Fibroblast of lung (primary cell): ENCODE data around the gene DNAAF2.

ENCODE experiments used
- CTCF ChIP-seq, 2 donors: IDR thresholded peaks in 1 of 2; conservative IDR thresholded peaks in 1 of 2; 1 replicate in 1 of 2; 2 replicates in 1 of 2; pipeline ENCODE4 v1.5.1; 2011 to 2012; ENCODE audit warnings: low read length in 2 of 2, control low read depth in 1 of 2, inconsistent platforms in 1 of 2, low read depth in 1 of 2, mild to moderate bottlenecking in 1 of 2
- EZH2 ChIP-seq: IDR thresholded peaks from 2 replicates; pipeline ENCODE4 v1.5.1; 2012; ENCODE audit warnings: low read length, control low read depth, mild to moderate bottlenecking; ENCODE audit errors: missing control alignments

DNA sequence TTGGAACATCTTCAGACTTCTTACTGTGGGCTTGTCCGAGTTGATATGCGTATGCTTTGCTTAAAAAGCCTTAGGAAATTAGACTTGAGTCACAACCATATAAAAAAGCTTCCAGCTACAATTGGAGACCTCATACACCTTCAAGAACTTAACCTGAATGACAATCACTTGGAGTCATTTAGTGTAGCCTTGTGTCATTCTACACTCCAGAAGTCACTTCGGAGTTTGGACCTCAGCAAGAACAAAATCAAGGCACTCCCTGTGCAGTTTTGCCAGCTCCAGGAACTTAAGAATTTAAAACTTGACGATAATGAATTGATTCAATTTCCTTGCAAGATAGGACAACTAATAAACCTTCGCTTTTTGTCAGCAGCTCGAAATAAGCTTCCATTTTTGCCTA is 27.5 kb downstream of the DNAAF2 start:
- TF ChIP-seq CTCF (conservative IDR thresholded peaks at IDR 0.05 in 1 of 2, IDR thresholded peaks at IDR 0.05 in 1 of 2; ENCODE audit: low read depth in 1 of 2, low read length in 2 of 2) = no peak
- TF ChIP-seq EZH2 = no peak
